SU-DHL-6 (cell line): ENCODE measurements around the gene NPC2.

Experiments used
- H2AFZ ChIP-seq: fragments of 200-600 bp; sonication (generic); 2 replicates; pipeline ENCODE4 v1.6.1; 2014; ENCODE audit warnings: low read depth, mild to moderate bottlenecking, moderate library complexity, mixed read lengths, antibody characterized with exemption, low read length; ENCODE audit not compliant: severe bottlenecking
- H3F3A ChIP-seq: fragments of 200-600 bp; shearing (Covaris generic); 2 replicates; pipeline ENCODE4 v1.6.0; 2016; ENCODE audit warnings: antibody characterized with exemption, mild to moderate bottlenecking; ENCODE audit not compliant: insufficient read depth
- H3K27ac ChIP-seq: fragments of 200-600 bp; sonication (generic); 2 replicates; pipeline ENCODE4 v1.5.1; 2016; ENCODE audit warnings: low read depth, mild to moderate bottlenecking, low read length, moderate library complexity, mixed read lengths
- H3K27me3 ChIP-seq: fragments of 200-600 bp; sonication (generic), shearing (Covaris generic); 2 replicates; pipeline ENCODE4 v1.6.0; 2014; ENCODE audit warnings: mild to moderate bottlenecking, low read length
- H3K36me3 ChIP-seq: fragments of 200-600 bp; sonication (generic); 2 replicates; pipeline ENCODE4 v1.6.1; 2014; ENCODE audit warnings: mild to moderate bottlenecking, low read length, mixed read lengths
- H3K4me2 ChIP-seq: fragments of 300-600, 200-600 bp; shearing (Covaris generic), sonication (generic); 2 replicates; pipeline ENCODE4 v1.6.0; 2014; ENCODE audit warnings: low read length, low read depth, mild to moderate bottlenecking; ENCODE audit not compliant: poor library complexity, severe bottlenecking
- H3K4me3 ChIP-seq: fragments of 200-600 bp; sonication (generic); 2 replicates; pipeline ENCODE4 v1.5.1; 2014; ENCODE audit warnings: antibody characterized with exemption, low read length, mild to moderate bottlenecking, mixed read lengths; ENCODE audit not compliant: insufficient read depth, poor library complexity, severe bottlenecking
- H3K79me2 ChIP-seq: fragments of 200-600 bp; sonication (generic); 2 replicates; pipeline ENCODE4 v1.6.1; 2014; ENCODE audit warnings: mild to moderate bottlenecking, low read length, moderate library complexity; ENCODE audit not compliant: insufficient read depth
- H3K9ac ChIP-seq: fragments of 200-600 bp; sonication (generic); 2 replicates; pipeline ENCODE4 v1.7.0; 2014; ENCODE audit warnings: mild to moderate bottlenecking, low read length
- H3K9me2 ChIP-seq: fragments of 200-600 bp; sonication (generic); replicated peaks from 2 replicates; pipeline ENCODE4 v1.6.1; 2014; ENCODE audit warnings: low read length; ENCODE audit not compliant: insufficient read depth
- H3K9me3 ChIP-seq: fragments of 200-600 bp; sonication (generic); 2 replicates; pipeline ENCODE4 v1.6.1; 2014; ENCODE audit warnings: low read length, mixed read lengths; ENCODE audit not compliant: insufficient read depth
- H4K20me1 ChIP-seq: fragments of 200-600 bp; sonication (generic); 2 replicates; pipeline ENCODE4 v1.6.1; 2014; ENCODE audit warnings: low read depth, mild to moderate bottlenecking, antibody characterized with exemption, low read length, moderate library complexity, mixed read lengths
- EZH2phosphoT487 ChIP-seq: fragments of 200-600 bp; sonication (generic), shearing (Covaris generic); conservative IDR thresholded peaks from 2 replicates; pipeline ENCODE4 v1.6.1; 2018; ENCODE audit warnings: mild to moderate bottlenecking, antibody characterized with exemption, low read length, moderate library complexity, mixed read lengths
- TF ChIP-seq, protein P1 (sequence below): fragments of 200-600 bp; sonication (generic); IDR thresholded peaks from one replicate; pipeline ENCODE4 v1.5.1; 2017; ENCODE audit warnings: antibody characterized with exemption, mild to moderate bottlenecking, low read length, moderate library complexity; ENCODE audit not compliant: insufficient read depth, poor library complexity, severe bottlenecking

The NPC2 gene

GRCh38 chr14:74480046-74480445 lies 13.1 kb downstream of the NPC2 start:
- no peak overlapping the region for H3K27ac ChIP-seq
- H2AFZ ChIP-seq, result no peak overlapping the region
- H3K4me3 ChIP-seq, result no peak overlapping the region
- no peaks in the 10 kb centered on the region for H3F3A ChIP-seq
- H3K9ac ChIP-seq, result no peak overlapping the region
- H3K9me3 ChIP-seq, result no peaks in the 10 kb centered on the region
- TF ChIP-seq, protein P1, sequence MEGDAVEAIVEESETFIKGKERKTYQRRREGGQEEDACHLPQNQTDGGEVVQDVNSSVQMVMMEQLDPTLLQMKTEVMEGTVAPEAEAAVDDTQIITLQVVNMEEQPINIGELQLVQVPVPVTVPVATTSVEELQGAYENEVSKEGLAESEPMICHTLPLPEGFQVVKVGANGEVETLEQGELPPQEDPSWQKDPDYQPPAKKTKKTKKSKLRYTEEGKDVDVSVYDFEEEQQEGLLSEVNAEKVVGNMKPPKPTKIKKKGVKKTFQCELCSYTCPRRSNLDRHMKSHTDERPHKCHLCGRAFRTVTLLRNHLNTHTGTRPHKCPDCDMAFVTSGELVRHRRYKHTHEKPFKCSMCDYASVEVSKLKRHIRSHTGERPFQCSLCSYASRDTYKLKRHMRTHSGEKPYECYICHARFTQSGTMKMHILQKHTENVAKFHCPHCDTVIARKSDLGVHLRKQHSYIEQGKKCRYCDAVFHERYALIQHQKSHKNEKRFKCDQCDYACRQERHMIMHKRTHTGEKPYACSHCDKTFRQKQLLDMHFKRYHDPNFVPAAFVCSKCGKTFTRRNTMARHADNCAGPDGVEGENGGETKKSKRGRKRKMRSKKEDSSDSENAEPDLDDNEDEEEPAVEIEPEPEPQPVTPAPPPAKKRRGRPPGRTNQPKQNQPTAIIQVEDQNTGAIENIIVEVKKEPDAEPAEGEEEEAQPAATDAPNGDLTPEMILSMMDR, result no peak
- TF ChIP-seq EZH2phosphoT487, result no peak
- no peak overlapping the region for H3K4me2 ChIP-seq
- no peaks in the 10 kb centered on the region for H4K20me1 ChIP-seq
- H3K27me3 ChIP-seq, result no peaks in the 10 kb centered on the region
- no peaks in the 10 kb centered on the region for H3K79me2 ChIP-seq
- H3K36me3 ChIP-seq, result no peaks in the 10 kb centered on the region
- no peaks in the 10 kb centered on the region for H3K9me2 ChIP-seq

DNA sequence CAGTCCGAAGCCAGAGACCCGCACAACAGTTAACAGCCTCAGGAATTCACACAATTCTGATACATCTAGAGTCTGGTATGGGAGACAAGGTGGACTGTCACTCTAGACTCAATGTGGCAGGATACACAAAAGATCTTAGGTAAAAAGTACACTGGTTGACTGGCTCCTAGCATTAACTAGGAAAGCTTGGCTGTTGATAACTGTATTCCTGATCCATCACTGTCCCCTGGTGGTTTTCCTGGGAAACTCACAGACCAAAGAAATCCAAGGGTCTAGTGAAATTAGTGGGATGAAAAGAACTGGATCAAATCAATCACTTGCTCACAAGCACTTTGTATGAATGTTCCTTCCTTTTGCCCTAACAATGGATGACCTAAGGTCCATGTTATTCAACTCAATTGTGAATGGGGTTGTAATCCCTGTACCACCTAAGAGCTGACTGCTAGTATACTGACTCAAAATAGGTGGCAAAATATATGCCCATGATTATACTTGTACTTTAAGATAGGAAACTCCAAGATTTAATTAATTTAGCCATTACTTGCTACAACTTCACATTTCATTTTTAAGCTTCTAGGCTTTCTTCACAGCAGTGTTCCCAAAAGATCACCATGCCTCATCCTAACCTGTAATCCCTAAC lies 14.0 kb downstream of the NPC2 start:
- H4K20me1 ChIP-seq, result no peaks in the 10 kb centered on the region

DNA sequence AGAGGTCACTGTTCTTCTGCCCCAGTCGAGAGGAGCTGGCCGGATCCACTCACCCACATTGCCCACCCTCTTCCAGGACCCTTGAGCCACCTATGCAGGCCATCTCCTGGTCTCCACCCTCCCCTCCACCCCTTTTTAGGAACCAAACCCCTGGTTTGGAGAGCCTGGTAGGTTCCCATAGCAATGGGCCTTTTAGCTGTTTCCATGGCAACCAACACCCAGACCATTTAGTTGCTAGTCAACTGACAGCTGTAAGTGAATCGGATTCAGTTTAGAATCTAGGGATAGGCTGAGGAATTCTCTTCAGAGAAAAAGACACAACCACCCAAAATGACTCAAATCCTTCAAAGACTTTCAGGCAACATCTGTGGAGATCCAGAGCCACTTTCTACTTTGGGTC lies 16.5 kb downstream of the NPC2 start:
- no peak overlapping the region for H3K4me2 ChIP-seq
- no peaks in the 10 kb centered on the region for H3K27me3 ChIP-seq
- no peak overlapping the region for H2AFZ ChIP-seq
- TF ChIP-seq, protein P1, result no peak
- TF ChIP-seq EZH2phosphoT487, result no peak
- no peak overlapping the region for H3K9ac ChIP-seq
- no peaks in the 10 kb centered on the region for H3K9me2 ChIP-seq
- H3K27ac ChIP-seq, result no peak overlapping the region
- H3K36me3 ChIP-seq, result no peaks in the 10 kb centered on the region
- no peaks in the 10 kb centered on the region for H3K79me2 ChIP-seq
- no peaks in the 10 kb centered on the region for H3K9me3 ChIP-seq
- H4K20me1 ChIP-seq, result no peaks in the 10 kb centered on the region
- H3K4me3 ChIP-seq, result no peak overlapping the region
- no peaks in the 10 kb centered on the region for H3F3A ChIP-seq

More for the DNA sequence above, 14.0 kb downstream of the NPC2 start:
- Histone ChIP-seq H3K27me3 (no peaks in the 10 kb centered on the region), H3K4me2 (no peak overlapping the region), H3K9ac (no peak overlapping the region), H3F3A (no peaks in the 10 kb centered on the region), H3K4me3 (no peak overlapping the region), H3K79me2 (no peaks in the 10 kb centered on the region), H3K9me3 (no peaks in the 10 kb centered on the region), H3K9me2 (no peaks in the 10 kb centered on the region), H2AFZ (no peak overlapping the region), H3K36me3 (no peaks in the 10 kb centered on the region), H3K27ac (no peak overlapping the region)
- no peak for TF ChIP-seq EZH2phosphoT487
- TF ChIP-seq, protein P1, result no peak
